ENCODE data around the gene AKIRIN1.

- TF ChIP-seq CTCF (conservative IDR thresholded peaks at IDR 0.05; ENCODE audit: low read length) (no peak), EZH2phosphoT487 (IDR thresholded peaks at IDR 0.05; ENCODE audit: borderline replicate concordance, low read depth, low read length) (no peak)
These were observed 32.1 kb downstream of the AKIRIN1 start for GRCh38 chr1:39023140-39023539.
